GDM1 (cell line): ENCODE measurements around the gene RASL10B.

Experiments
- DNase-seq: peaks from one replicate; lab custom pipeline; 2025; lab: John Stamatoyannopoulos, UW

RASL10B gene

DNA sequence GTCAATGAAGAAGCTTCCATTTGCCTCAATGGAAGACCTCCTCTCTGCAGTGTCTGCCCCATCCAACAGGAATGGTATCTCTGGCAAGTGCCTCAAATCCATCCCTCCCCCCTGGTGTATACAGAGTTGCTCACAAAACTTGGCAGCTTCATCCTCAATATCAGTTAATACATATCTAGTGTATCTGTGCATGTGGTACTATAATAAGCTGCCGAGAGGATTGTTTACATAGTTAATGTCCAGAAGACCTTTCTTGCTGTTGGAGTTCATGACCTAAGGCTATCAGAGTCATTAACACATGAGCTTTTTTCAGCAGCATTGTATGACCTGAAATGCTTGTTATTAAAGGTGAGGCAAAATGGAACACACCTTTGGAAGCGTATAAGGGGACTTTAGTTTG, 14.0 kb upstream of the RASL10B start:
- no peak for DNase-seq

GRCh38 chr17:35723735-35724134, 7.7 kb upstream of the RASL10B start:
- no peak for DNase-seq

- DNase-seq = no peak
Measured at GRCh38 chr17:35725058-35725457, 6.4 kb upstream of the RASL10B start.

DNA sequence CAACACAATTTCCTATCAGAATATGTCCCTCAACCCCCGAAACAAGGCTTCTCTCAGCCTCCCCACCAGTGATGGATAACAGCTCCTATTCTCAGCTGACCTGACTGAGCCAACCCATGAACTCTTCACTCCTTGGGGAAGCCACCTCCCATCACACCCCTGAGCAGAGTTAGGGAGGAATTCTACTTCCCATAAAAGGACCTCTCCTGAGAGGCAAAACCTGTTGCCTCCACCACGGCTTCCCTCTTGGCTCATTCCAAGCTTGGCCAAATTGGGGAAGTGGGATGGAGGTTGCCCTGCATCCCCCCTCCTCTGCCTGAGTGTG, 5.7 kb upstream of the RASL10B start:
- no peak for DNase-seq

DNA sequence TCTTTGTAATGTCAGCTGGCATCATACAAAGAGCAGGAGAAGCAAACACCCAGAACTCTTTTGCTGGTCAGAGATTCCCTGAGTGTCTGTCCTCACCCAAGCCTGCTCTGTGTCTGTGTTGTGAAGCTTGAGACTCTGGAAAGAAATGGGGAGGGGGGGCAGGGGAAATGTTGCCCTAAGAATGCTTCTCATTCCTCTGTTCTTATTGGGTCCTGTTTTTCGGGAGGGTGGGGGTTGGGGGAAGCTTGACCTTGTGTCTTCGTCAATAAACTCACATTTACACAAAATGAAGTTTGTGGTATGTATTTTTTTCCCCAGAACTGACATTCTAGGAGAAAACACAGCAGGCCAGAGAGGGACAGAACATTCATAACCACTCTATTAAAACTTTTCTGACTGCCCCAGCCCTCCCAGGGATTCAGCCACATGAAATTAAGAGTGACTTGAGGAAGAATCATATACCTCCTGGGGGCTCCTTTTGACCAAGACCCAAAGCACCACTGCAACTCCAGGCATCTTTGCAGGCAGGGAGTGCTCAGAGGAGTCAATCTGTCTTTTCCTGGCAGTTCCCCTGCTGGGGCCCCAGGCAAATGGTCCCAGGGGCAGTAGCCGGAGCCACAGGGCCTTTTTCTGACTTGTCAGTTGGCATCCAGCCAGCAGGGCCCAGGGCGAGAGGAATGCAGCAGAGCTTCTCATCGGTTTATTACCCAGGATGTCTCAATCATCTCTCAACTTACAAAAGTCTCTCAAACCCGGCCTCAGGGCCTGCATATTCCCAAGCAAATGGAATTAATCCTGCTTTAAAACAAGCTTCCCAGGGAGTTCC, 5.1 kb upstream of the RASL10B start:
- DNase-seq = no peak

DNA sequence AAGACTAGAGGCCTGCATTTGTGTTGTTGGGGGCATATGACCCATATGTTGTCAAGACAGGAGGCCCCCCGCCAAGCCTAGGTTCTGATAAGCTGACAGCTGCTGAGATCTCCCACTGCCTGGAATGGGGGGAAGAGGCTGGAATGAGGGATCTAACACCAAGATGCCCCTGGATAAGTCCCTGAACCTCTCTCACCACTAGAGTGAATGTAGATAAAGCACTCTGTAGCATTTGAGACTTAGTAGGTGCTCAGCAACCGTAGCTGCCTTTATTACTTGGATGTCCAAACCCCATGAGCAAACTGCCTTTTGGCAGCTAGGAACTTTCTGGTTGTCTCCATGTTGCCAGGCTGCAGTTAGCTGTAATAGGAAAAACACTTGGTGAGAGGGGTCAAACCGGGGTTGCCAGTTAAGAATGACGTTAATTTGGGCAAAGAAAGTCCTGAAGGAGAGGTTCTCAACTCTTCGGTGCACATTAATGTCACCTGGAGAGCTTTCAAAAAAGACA, 4.4 kb upstream of the RASL10B start:
- no peak for DNase-seq

GRCh38 chr17:35727635-35728034, 3.8 kb upstream of the RASL10B start:
- DNase-seq = no peak

GRCh38 chr17:35728551-35728950, 2.9 kb upstream of the RASL10B start:
- no peak for DNase-seq

DNA sequence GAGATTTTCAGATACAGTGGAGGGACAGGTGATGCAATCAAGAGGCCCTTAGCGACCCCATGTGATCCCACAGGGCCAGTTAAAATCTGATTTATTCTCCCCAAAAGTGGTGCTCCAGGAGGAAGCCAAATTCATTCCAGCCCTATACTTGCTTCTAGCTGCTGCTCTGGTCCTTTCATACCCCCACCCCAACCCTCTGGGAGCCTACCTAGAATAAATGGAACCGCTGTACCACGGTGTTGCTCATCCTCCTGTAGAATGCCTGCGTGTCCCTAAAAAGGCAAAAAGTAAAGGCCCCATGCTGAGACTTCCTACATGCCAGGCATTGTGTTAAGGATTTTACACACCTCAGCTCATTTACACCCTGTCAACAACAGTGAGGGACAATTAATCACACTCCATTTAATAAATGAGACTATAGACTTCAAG, 2.0 kb upstream of the RASL10B start:
- no peak for DNase-seq

- no peak for DNase-seq
Measured at GRCh38 chr17:35730400-35731005, 936 bp upstream of the RASL10B start.

GRCh38 chr17:35731917-35732805, 722 bp downstream of the RASL10B start:
- DNase-seq = no peak

DNA sequence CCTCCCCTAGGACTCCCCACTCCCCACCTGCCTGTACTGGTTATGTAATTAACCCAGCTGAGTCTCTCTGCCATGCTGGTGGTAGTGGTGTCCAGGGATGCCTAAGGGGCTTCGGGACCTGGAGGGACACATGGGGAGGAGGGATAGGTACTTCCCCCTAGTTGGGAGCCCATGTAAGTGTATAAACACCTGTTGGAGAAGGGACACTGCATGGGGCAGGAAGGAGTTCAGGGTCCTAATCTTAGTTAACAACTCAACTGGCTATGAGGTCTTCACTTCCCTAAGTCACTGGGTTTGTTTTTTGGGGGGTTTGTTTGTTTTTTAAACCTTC, 1.3 kb downstream of the RASL10B start:
- no peak for DNase-seq

GRCh38 chr17:35733366-35733765, 1.9 kb downstream of the RASL10B start:
- DNase-seq = no peak

DNA sequence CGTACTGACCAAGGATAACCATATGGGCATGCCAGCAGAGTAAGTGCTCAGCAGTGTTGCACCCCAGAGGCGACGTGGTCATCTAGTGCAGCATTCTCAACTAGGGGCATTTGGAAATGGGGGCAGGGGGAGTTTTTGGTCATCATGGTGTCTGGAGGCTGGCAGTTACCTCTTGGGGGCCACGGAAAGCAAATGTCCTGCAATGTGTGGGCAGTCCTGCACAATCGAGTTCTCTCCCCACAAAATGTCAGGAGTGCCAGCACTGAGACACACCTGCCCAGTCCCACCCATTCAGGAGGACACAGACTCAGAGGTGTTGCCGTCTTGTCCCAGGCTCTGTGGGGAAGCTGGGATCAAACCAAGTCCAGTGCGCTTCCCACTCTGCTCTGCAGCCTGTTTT, 3.0 kb downstream of the RASL10B start:
- DNase-seq = no peak

DNA sequence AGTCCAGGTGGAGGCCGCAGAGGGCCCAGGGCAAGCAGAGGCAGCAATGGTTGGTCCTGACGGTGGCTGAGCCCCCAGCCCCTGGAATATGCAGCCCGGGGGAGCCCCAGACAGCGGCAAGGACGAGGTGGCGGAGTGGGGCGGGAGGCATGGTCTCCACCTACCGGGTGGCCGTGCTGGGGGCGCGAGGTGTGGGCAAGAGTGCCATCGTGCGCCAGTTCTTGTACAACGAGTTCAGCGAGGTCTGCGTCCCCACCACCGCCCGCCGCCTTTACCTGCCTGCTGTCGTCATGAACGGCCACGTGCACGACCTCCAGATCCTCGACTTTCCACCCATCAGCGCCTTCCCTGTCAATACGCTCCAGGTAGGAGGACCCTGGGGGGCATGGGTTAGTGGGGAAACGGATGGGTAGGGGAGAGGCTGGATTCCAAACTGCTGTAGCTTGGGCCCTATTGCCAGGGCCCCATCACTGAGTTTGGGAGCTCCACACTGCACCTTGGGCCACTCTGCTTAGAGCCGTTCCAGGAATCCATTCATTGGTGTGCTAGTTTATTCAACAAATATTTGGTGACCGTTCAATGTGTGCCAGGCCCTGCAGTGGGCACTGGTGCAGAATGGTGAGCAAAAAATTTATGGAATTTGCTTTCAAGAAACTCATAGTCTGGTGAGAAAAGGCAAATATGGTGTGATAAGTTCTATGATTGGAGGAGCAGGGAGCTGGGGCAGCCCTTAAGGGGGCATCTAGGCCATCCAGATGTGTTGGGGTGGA, 3.8 kb downstream of the RASL10B start:
- no peak for DNase-seq

- DNase-seq = no peak
Measured at GRCh38 chr17:35736236-35736635, 4.8 kb downstream of the RASL10B start.

GRCh38 chr17:35738519-35739133, 7.2 kb downstream of the RASL10B start:
- no peak for DNase-seq

GRCh38 chr17:35740216-35740615, 8.8 kb downstream of the RASL10B start:
- DNase-seq = no peak

DNA sequence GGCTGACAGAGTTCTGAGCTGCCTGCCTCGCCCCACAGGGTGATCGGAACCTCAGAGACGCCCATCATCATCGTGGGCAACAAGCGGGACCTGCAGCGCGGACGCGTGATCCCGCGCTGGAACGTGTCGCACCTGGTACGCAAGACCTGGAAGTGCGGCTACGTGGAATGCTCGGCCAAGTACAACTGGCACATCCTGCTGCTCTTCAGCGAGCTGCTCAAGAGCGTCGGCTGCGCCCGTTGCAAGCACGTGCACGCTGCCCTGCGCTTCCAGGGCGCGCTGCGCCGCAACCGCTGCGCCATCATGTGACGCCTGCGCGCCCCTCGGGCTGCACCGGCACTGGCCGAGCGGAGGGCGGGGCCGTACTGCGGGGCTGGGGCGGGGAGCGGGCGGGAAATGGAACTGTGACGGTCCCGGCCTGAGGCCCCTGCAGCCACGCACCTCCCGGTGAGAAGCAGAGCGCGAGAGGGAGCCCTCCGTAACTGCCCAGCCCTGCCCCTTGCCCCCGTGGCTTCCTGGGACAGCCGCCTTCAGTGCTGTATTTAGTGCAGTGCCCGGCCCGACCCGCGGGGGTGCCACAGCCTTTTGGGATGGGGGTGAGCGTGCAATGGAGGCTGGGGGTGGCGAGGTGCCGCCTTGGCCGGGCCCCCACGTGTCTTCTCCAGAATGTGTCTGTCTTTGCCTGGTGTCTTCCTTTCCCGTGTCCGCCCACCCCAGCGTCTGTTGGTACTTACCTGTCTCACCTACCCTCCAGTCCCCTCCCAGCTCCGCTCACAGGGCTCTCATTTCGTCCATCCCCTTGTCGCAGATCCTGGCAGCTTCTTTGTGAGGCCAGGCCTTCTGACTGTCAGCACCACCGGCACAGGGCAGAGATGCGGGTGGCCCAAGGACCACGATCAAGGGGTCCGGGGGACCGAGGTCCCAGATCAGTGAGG, 9.8 kb downstream of the RASL10B start:
- DNase-seq = no peak

GRCh38 chr17:35742496-35742895, 11.1 kb downstream of the RASL10B start:
- no peak for DNase-seq
